GM23338 (cell line): ENCODE measurements around the gene RPL28. TPM values are rescaled to one million over a fixed set of nuclear protein-coding genes. Genes with fewer than 3 reads are reported as not detected.

Source experiments
- ATAC-seq: fragments of 200-7000 bp; cut with Tn5 transposase; 3 replicates; pipeline ENCODE4 v1.9.1; 2020
- DNase-seq: peaks from one replicate; pipeline ENCODE4 v3.0.0-alpha.2; 2015; ENCODE audit warnings: low spot score
- H2AFZ ChIP-seq: fragments of 200-600 bp; sonication (generic); 2 replicates; pipeline ENCODE4 v1.8.0; 2016; ENCODE audit warnings: antibody characterized with exemption, mild to moderate bottlenecking, moderate library complexity
- H3F3A ChIP-seq: fragments of 200-600 bp; sonication (generic); replicated peaks from 2 replicates; pipeline ENCODE4 v1.8.0; 2017; ENCODE audit warnings: antibody characterized with exemption, mixed run types, low read depth
- H3K27ac ChIP-seq: fragments of 200-600 bp; sonication (generic); 2 replicates; pipeline ENCODE4 v1.6.1; 2016; ENCODE audit warnings: low read depth
- H3K27me3 ChIP-seq: fragments of 200-600 bp; sonication (generic); 2 replicates; pipeline ENCODE4 v1.8.0; 2016; ENCODE audit warnings: mild to moderate bottlenecking, mixed run types, moderate library complexity; ENCODE audit not compliant: insufficient read depth
- H3K36me3 ChIP-seq: fragments of 200-600 bp; sonication (generic); 2 replicates; pipeline ENCODE4 v1.8.0; 2016; ENCODE audit warnings: mild to moderate bottlenecking; ENCODE audit not compliant: insufficient read depth
- H3K4me1 ChIP-seq: fragments of 200-600 bp; sonication (generic); 2 replicates; pipeline ENCODE4 v1.8.0; 2016; ENCODE audit warnings: mild to moderate bottlenecking, moderate library complexity; ENCODE audit not compliant: insufficient read depth
- H3K4me2 ChIP-seq: fragments of 200-600 bp; sonication (generic); 2 replicates; pipeline ENCODE4 v1.7.1; 2017; ENCODE audit warnings: mixed run types
- H3K4me3 ChIP-seq: fragments of 200-600 bp; sonication (generic); 2 replicates; pipeline ENCODE4 v1.6.1; 2016; ENCODE audit warnings: mixed run types
- H3K79me2 ChIP-seq: fragments of 200-600 bp; sonication (generic); replicated peaks from 2 replicates; pipeline ENCODE4 v1.8.0; 2017; ENCODE audit warnings: mild to moderate bottlenecking; ENCODE audit not compliant: insufficient read depth
- H3K9me2 ChIP-seq: fragments of 200-600 bp; sonication (generic); 2 replicates; pipeline ENCODE4 v1.8.0; 2017; ENCODE audit not compliant: insufficient read depth
- H4K20me1 ChIP-seq: fragments of 200-600 bp; sonication (generic); replicated peaks from 2 replicates; pipeline ENCODE4 v1.8.0; 2017; ENCODE audit warnings: mild to moderate bottlenecking; ENCODE audit not compliant: insufficient read depth
- H3K27ac Mint-ChIP-seq: 2 replicates; pipeline ENCODE4 v1.8.0; 2020; ENCODE audit warnings: inconsistent platforms, mild to moderate bottlenecking, moderate library complexity, mixed read lengths
- H3K27me3 Mint-ChIP-seq: 3 replicates; pipeline ENCODE4 v1.8.0; 2022; ENCODE audit warnings: low read depth, mild to moderate bottlenecking, moderate library complexity, mixed read lengths, inconsistent platforms; ENCODE audit not compliant: insufficient read depth, poor library complexity
- H3K36me3 Mint-ChIP-seq: 3 replicates; pipeline ENCODE4 v1.8.0; 2021; ENCODE audit warnings: low read depth, mild to moderate bottlenecking, inconsistent platforms, moderate library complexity, mixed read lengths
- H3K4me1 Mint-ChIP-seq: 3 replicates; pipeline ENCODE4 v1.8.0; 2020; ENCODE audit warnings: mild to moderate bottlenecking, inconsistent platforms, mixed read lengths
- H3K4me3 Mint-ChIP-seq: 3 replicates; pipeline ENCODE4 v1.8.0; 2021; ENCODE audit warnings: moderate library complexity, mild to moderate bottlenecking, inconsistent platforms, mixed read lengths
- H3K9me3 Mint-ChIP-seq: 3 replicates; pipeline ENCODE4 v1.8.0; 2020; ENCODE audit warnings: moderate library complexity, mild to moderate bottlenecking, inconsistent platforms, mixed read lengths
- CREB1 ChIP-seq: fragments of 250-450 bp; sonication (Bioruptor Pico); IDR thresholded peaks from 2 replicates; pipeline ENCODE4 v1.5.0; 2020; ENCODE audit warnings: low read depth, mild to moderate bottlenecking, moderate library complexity
- CTCF ChIP-seq, 2 experiments: fragments of 200-600 bp in 1 of 2; sonication (generic) in 1 of 2; conservative IDR thresholded peaks; 2 replicates each; pipeline versions ENCODE4 v1.5.1 to v1.6.1; 2016 to 2017; ENCODE audit warnings: antibody characterized with exemption in 2 of 2, low read depth in 2 of 2, mild to moderate bottlenecking in 2 of 2, moderate library complexity in 1 of 2
- EZH2 ChIP-seq: fragments of 200-600 bp; sonication (generic); IDR thresholded peaks from one replicate; pipeline ENCODE4 v1.8.0; 2017; ENCODE audit warnings: antibody characterized with exemption, mild to moderate bottlenecking, low read depth; ENCODE audit not compliant: unreplicated experiment
- EZH2phosphoT487 ChIP-seq: fragments of 200-600 bp; sonication (generic); IDR thresholded peaks from one replicate; pipeline ENCODE4 v1.8.1; 2018; ENCODE audit warnings: antibody characterized with exemption; ENCODE audit not compliant: unreplicated experiment
- JUNB ChIP-seq: IDR thresholded peaks from one replicate; pipeline ENCODE4 v1.6.1; 2016; ENCODE audit warnings: antibody characterized with exemption; ENCODE audit not compliant: unreplicated experiment
- NANOG ChIP-seq: IDR thresholded peaks from 2 replicates; pipeline ENCODE4 v1.6.1; 2016; ENCODE audit warnings: antibody characterized with exemption, borderline replicate concordance
- POLR2AphosphoS5 ChIP-seq: IDR thresholded peaks from 2 replicates; pipeline ENCODE4 v1.6.1; 2016; ENCODE audit warnings: antibody characterized with exemption, low read depth
- REST ChIP-seq: IDR thresholded peaks from one replicate; pipeline ENCODE4 v1.6.1; 2018; ENCODE audit warnings: antibody characterized with exemption; ENCODE audit not compliant: unreplicated experiment
- STAT1 ChIP-seq: IDR thresholded peaks from one replicate; pipeline ENCODE4 v1.6.1; 2016; ENCODE audit warnings: antibody characterized with exemption; ENCODE audit not compliant: unreplicated experiment
- ZNF114 ChIP-seq: fragments of 250-450 bp; sonication (Bioruptor Pico); IDR thresholded peaks from 2 replicates; pipeline ENCODE4 v1.5.0; 2020; ENCODE audit warnings: mild to moderate bottlenecking, moderate library complexity
- ZNF331 ChIP-seq: fragments of 250-450 bp; sonication (Bioruptor Pico); IDR thresholded peaks from 2 replicates; pipeline ENCODE4 v1.5.0; 2020; ENCODE audit warnings: low read depth, mild to moderate bottlenecking, moderate library complexity
- polyA plus RNA-seq: library from polyadenylated mRNA; unstranded; fragments of >200 nt; fragmentation: Nextera tagmentation; extraction: Ambion mirVana; gene quantifications from 2 replicates; pipeline ENCODE4 v1.2.1, GENCODE V29; 2016
- total RNA-seq: library from RNA; depleted of rRNA; stranded (reverse); fragments of >200 nt; shearing (Covaris generic); gene quantifications from 2 replicates; pipeline ENCODE4 v1.2.3, GENCODE V29; 2014
- TF ChIP-seq, protein P1 (sequence below): IDR thresholded peaks from 2 replicates; pipeline ENCODE4 v1.6.1; 2016; ENCODE audit warnings: antibody characterized with exemption

The RPL28 gene
- total and polyA plus RNA-seq, 2 experiments from 2014 or later: 737 to 1,528 TPM

- Histone ChIP-seq H3K9me2 (no peaks in the 10 kb centered on the region), H3K79me2 (no peaks in the 10 kb centered on the region), H3K27me3 (peaks cover 63% of the 10 kb centered on the region), H2AFZ (no peak overlapping the region), H3F3A (peaks cover 30% of the 10 kb centered on the region), H4K20me1 (no peaks in the 10 kb centered on the region), H3K4me1 (peaks cover 39% of the 10 kb centered on the region), H3K36me3 (no peaks in the 10 kb centered on the region), H3K4me3 (peak overlapping the region; percentile 75; the same call in 1 of the 2 replicates), H3K27ac (no peak overlapping the region), H3K4me2 (peak overlapping the region; percentile 91; the same call in 1 of the 2 replicates)
- Mint-ChIP-seq H3K4me3 (peak overlapping the region; percentile 72), H3K9me3 (no peaks in the 10 kb centered on the region), H3K4me1 (peaks cover 51% of the 10 kb centered on the region), H3K36me3 (0 out of 3 replicates have a peak, but pooled peaks cover 4% of the 10 kb centered on the region), H3K27ac (no peak overlapping the region), H3K27me3 (peaks cover 70% of the 10 kb centered on the region)
- DNase-seq (no peak), ATAC-seq (no peak)
- no peak for TF ChIP-seq JUNB
- TF ChIP-seq, protein P1, sequence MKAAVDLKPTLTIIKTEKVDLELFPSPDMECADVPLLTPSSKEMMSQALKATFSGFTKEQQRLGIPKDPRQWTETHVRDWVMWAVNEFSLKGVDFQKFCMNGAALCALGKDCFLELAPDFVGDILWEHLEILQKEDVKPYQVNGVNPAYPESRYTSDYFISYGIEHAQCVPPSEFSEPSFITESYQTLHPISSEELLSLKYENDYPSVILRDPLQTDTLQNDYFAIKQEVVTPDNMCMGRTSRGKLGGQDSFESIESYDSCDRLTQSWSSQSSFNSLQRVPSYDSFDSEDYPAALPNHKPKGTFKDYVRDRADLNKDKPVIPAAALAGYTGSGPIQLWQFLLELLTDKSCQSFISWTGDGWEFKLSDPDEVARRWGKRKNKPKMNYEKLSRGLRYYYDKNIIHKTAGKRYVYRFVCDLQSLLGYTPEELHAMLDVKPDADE: no peak
- no peak for TF ChIP-seq STAT1
- TF ChIP-seq POLR2AphosphoS5: no peak
- TF ChIP-seq REST: no peak
- TF ChIP-seq EZH2phosphoT487: no peak
- no peak for TF ChIP-seq ZNF114 (CRISPR knock-in tag)
- no peak for TF ChIP-seq CREB1 (CRISPR knock-in tag)
- no peak for TF ChIP-seq NANOG
- TF ChIP-seq EZH2: no peak
- TF ChIP-seq CTCF (conservative IDR thresholded peaks at IDR 0.05; ENCODE audit: low read depth in 2 of 2): no peak
- no peak for TF ChIP-seq ZNF331 (CRISPR knock-in tag)
Measured at GRCh38 chr19:55352549-55353145, 33.1 kb upstream of the RPL28 start.
